ENCODE data around the gene CDK19.

GRCh38 chr6:110856296-110856695 lies 41.0 kb upstream of the CDK19 start:
- TF ChIP-seq POLR2AphosphoS5 (IDR thresholded peaks at IDR 0.05; ENCODE audit: borderline replicate concordance, low read depth, low read length) (no peak), EZH2 (IDR thresholded peaks at IDR 0.05) (no peak), FOXP2 (optimal IDR thresholded peaks at IDR 0.05; ENCODE audit: control extremely low read depth, extremely low read length, insufficient read depth) (no peak)

Data from SK-N-MC (cell line).